Fibroblast of lung (primary cell): ENCODE measurements around the gene OARD1. TPM values are rescaled to one million over a fixed set of nuclear protein-coding genes. Genes with fewer than 3 reads are reported as not detected.

Experiments used
- DNase-seq, 2 donors: peaks; one replicate each; pipeline versions ENCODE4 v3.0.0 to v3.0.0-alpha.2; 2010; ENCODE audit warnings: low read depth in 2 of 2
- H2AFZ ChIP-seq: 2 replicates; pipeline ENCODE4 v1.5.1; 2012; ENCODE audit warnings: low read length, control low read depth, inconsistent platforms
- H3K27ac ChIP-seq: 2 replicates; pipeline ENCODE4 v1.5.1; 2011; ENCODE audit warnings: low read length, control low read depth; ENCODE audit not compliant: insufficient read depth
- H3K27me3 ChIP-seq: 2 replicates; pipeline ENCODE4 v1.5.1; 2011; ENCODE audit warnings: mild to moderate bottlenecking, low read length; ENCODE audit not compliant: control insufficient read depth, insufficient read depth
- H3K36me3 ChIP-seq: 2 replicates; pipeline ENCODE4 v1.5.1; 2011; ENCODE audit warnings: low read length; ENCODE audit not compliant: control insufficient read depth, insufficient read depth
- H3K4me1 ChIP-seq: 2 replicates; pipeline ENCODE4 v1.5.1; 2011; ENCODE audit warnings: low read length; ENCODE audit not compliant: control insufficient read depth, insufficient read depth; ENCODE audit errors: extremely low read depth
- H3K4me2 ChIP-seq: 2 replicates; pipeline ENCODE4 v1.5.1; 2011; ENCODE audit warnings: low read length, control low read depth; ENCODE audit not compliant: insufficient read depth; ENCODE audit errors: extremely low read depth
- H3K4me3 ChIP-seq, 4 experiments: fragments of 200-600 bp in 1 of 4; sonication (generic) in 1 of 4; replicated peaks in 1 of 4; 2 replicates each; pipeline ENCODE4 v1.5.1; 2011 to 2016; ENCODE audit warnings: low read length in 4 of 4, low read depth in 3 of 4, mild to moderate bottlenecking in 3 of 4, control low read depth in 2 of 4, inconsistent platforms in 1 of 4, mixed read lengths in 1 of 4; ENCODE audit not compliant: insufficient read depth in 1 of 4; ENCODE audit errors: control extremely low read depth in 1 of 4
- H3K79me2 ChIP-seq: 2 replicates; pipeline ENCODE4 v1.5.1; 2012; ENCODE audit warnings: mild to moderate bottlenecking, low read length, inconsistent platforms; ENCODE audit not compliant: control insufficient read depth, insufficient read depth
- H3K9ac ChIP-seq: 2 replicates; pipeline ENCODE4 v1.5.1; 2011; ENCODE audit warnings: mild to moderate bottlenecking, low read length, control low read depth; ENCODE audit not compliant: insufficient read depth
- H3K9me3 ChIP-seq: 2 replicates; pipeline ENCODE4 v1.5.1; 2012; ENCODE audit warnings: low read depth, low read length; ENCODE audit not compliant: control insufficient read depth, insufficient read depth
- H4K20me1 ChIP-seq: 2 replicates; pipeline ENCODE4 v1.5.1; 2011; ENCODE audit warnings: low read length; ENCODE audit not compliant: control insufficient read depth, insufficient read depth; ENCODE audit errors: extremely low read depth
- EZH2 ChIP-seq: IDR thresholded peaks from 2 replicates; pipeline ENCODE4 v1.5.1; 2012; ENCODE audit warnings: low read length, control low read depth, mild to moderate bottlenecking; ENCODE audit errors: missing control alignments
- polyA plus RNA-seq, 2 donors: library from polyadenylated mRNA; depleted of rRNA in 1 of 2; stranded (reverse) in 1 of 2; unstranded in 1 of 2; fragments of >200 nt; gene quantifications; 2 replicates each; pipeline ENCODE4 v1.2.1, GENCODE V29; 2011 to 2012; ENCODE audit warnings: missing spikeins in 1 of 2
- total RNA-seq: library from RNA; depleted of rRNA; stranded (reverse); fragments of >200 nt; gene quantifications from 2 replicates; pipeline ENCODE4 v1.2.1, GENCODE V29; 2014
- TF ChIP-seq, protein P1 (sequence below), 2 donors: IDR thresholded peaks in 1 of 2; conservative IDR thresholded peaks in 1 of 2; 1 replicate in 1 of 2; 2 replicates in 1 of 2; pipeline ENCODE4 v1.5.1; 2011 to 2012; ENCODE audit warnings: low read length in 2 of 2, control low read depth in 1 of 2, inconsistent platforms in 1 of 2, low read depth in 1 of 2, mild to moderate bottlenecking in 1 of 2

The OARD1 gene
- total and polyA plus RNA-seq, 2 donors (not counting 1 experiment from before 2014, with no cell fraction given), result 9.8 to 12.4 TPM

DNA sequence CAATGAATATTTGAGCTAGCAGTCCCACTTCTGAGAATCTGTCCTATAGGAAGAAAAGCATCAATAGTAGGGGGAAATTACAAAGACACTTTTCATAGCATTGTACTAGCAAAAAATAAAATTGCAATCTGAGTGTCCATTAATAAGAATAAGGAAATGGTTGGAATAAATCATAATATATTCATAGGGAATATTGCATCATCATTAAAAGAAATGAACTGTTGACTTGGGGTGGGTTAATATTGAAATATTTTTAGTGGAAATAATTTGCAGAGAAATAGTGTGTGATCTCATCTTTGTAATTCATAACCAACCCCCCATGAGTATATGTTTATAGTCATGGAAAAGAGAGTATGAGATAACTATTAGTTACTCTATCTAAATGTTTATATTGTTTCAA, 13.0 kb upstream of the OARD1 start:
- DNase-seq, result no peak
- Histone ChIP-seq H3K27me3 (no peaks in the 10 kb centered on the region), H3K9me3 (no peaks in the 10 kb centered on the region), H3K4me1 (no peaks in the 10 kb centered on the region), H3K4me3 (no peak overlapping the region), H3K79me2 (peaks cover 4% of the 10 kb centered on the region), H4K20me1 (no peaks in the 10 kb centered on the region), H3K36me3 (peaks cover 8% of the 10 kb centered on the region), H2AFZ (no peak overlapping the region), H3K27ac (no peak overlapping the region), H3K4me2 (no peak overlapping the region), H3K9ac (no peak overlapping the region)
- no peak for TF ChIP-seq EZH2
- TF ChIP-seq, protein P1, sequence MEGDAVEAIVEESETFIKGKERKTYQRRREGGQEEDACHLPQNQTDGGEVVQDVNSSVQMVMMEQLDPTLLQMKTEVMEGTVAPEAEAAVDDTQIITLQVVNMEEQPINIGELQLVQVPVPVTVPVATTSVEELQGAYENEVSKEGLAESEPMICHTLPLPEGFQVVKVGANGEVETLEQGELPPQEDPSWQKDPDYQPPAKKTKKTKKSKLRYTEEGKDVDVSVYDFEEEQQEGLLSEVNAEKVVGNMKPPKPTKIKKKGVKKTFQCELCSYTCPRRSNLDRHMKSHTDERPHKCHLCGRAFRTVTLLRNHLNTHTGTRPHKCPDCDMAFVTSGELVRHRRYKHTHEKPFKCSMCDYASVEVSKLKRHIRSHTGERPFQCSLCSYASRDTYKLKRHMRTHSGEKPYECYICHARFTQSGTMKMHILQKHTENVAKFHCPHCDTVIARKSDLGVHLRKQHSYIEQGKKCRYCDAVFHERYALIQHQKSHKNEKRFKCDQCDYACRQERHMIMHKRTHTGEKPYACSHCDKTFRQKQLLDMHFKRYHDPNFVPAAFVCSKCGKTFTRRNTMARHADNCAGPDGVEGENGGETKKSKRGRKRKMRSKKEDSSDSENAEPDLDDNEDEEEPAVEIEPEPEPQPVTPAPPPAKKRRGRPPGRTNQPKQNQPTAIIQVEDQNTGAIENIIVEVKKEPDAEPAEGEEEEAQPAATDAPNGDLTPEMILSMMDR (conservative IDR thresholded peaks at IDR 0.05 in 1 of 2, IDR thresholded peaks at IDR 0.05 in 1 of 2; ENCODE audit: low read depth in 1 of 2, low read length in 2 of 2), result no peak

DNA sequence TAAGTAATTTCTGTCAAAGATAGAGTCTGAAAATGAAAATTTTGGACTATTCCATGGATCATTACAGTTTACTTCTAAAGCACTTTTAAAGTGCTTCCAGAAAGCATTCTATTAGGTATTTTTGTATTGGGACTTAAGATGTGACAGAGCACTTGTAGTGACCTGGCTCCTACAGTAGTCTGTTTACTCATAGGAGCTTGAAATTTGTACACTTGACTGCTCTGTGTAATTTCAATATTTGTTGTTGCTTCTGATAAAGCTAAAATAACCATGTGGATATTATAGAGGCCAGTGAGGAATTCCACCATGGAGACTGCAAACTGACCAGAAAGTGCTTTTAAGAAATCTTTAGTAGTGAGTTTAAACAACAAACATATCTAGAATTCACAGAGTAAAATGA, 10.9 kb upstream of the OARD1 start:
- DNase-seq, result no peak
- H3K36me3 ChIP-seq, result peaks cover 10% of the 10 kb centered on the region
- no peak overlapping the region for H3K4me2 ChIP-seq
- no peak overlapping the region for H2AFZ ChIP-seq
- H3K9me3 ChIP-seq, result no peaks in the 10 kb centered on the region
- TF ChIP-seq EZH2, result no peak
- TF ChIP-seq, protein P1 (conservative IDR thresholded peaks at IDR 0.05 in 1 of 2, IDR thresholded peaks at IDR 0.05 in 1 of 2; ENCODE audit: low read depth in 1 of 2, low read length in 2 of 2), result no peak
- no peaks in the 10 kb centered on the region for H4K20me1 ChIP-seq
- no peaks in the 10 kb centered on the region for H3K4me1 ChIP-seq
- no peak overlapping the region for H3K4me3 ChIP-seq
- H3K79me2 ChIP-seq, result peaks cover 16% of the 10 kb centered on the region
- no peak overlapping the region for H3K27ac ChIP-seq
- H3K9ac ChIP-seq, result no peak overlapping the region
- H3K27me3 ChIP-seq, result no peaks in the 10 kb centered on the region

DNA sequence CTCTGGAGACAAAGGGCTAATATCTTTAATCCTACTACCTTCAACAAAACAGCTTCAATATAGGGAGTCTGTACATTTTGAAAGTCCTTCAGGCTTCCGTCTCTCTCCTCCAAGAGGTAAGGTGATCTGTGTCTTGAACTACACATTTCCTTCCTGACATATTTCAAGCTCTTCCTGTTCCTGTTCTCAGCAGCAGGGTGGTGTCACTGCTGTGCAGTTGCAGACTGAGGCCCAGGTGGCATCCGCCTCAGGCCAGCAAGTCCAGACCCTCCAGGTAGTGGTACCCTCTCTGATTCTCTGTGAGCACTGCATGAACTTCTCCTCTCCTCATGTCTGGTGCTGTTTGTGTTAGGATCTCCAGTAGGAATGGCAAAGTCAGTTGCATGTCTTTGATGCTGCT, 8.5 kb upstream of the OARD1 start:
- Histone ChIP-seq H3K36me3 (peaks cover 10% of the 10 kb centered on the region), H3K9me3 (no peaks in the 10 kb centered on the region), H3K27ac (no peak overlapping the region), H4K20me1 (no peaks in the 10 kb centered on the region), H3K4me3 (no peak overlapping the region), H3K4me2 (no peak overlapping the region), H2AFZ (no peak overlapping the region), H3K27me3 (no peaks in the 10 kb centered on the region), H3K9ac (no peak overlapping the region), H3K79me2 (peaks cover 40% of the 10 kb centered on the region), H3K4me1 (no peaks in the 10 kb centered on the region)
- no peak for DNase-seq
- no peak for TF ChIP-seq EZH2
- TF ChIP-seq, protein P1 (conservative IDR thresholded peaks at IDR 0.05 in 1 of 2, IDR thresholded peaks at IDR 0.05 in 1 of 2; ENCODE audit: low read depth in 1 of 2, low read length in 2 of 2), result no peak
